Measurements from ENCODE around the gene ZNF598. TPM values are rescaled to one million over a fixed set of nuclear protein-coding genes. Genes with fewer than 3 reads are reported as not detected.
A peak's percentile ranks its signal among the peaks of the same experiment; 100 is the strongest.
"Not testable (repeated sequence)": the region's sequence is repeated elsewhere in the genome, so short reads cannot be mapped to it uniquely, and the experiment has no call there.

ZNF598 gene
- total RNA-seq, 1 donor from 2014 or later, result 5.7 TPM

DNA sequence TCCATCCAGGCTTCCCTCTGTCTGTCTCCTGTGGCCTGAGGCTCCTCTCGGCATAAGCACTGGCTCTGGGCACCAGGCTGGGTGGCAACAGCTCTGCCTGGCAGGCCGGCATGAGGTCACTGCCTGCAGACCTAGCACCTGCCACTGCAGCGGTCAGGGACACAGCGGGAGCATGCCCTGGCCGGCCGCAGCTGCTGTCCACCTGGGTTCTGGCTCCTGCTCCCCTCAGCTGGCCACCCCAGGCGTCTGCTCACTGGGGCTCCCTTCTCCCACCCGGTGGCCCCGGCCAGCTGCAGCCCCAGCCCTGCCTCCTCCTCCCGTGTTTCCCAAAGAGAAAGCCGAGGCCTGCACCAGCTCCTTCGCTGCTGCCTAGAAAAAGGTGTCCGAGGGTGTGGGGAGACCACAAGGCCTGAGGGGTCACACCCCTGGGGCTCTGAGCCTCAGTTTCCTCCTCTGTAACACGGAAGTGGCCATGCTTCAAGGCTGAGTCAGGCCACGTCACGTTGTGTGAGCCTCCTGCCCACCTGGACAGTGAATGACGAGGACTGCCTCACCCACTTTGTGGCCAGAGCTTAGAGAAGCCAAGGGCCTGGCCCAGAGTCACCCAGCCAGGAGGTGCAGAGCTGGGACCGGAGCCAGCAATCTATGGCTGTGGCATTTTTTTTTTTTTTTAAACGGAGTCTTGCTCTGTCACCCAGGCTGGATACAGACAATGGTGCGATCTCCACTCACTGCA, 31.3 kb upstream of the ZNF598 start:
- DNase-seq (ENCODE audit: low spot score in 2 of 2) (no peak), FAIRE-seq (no peak)

DNA sequence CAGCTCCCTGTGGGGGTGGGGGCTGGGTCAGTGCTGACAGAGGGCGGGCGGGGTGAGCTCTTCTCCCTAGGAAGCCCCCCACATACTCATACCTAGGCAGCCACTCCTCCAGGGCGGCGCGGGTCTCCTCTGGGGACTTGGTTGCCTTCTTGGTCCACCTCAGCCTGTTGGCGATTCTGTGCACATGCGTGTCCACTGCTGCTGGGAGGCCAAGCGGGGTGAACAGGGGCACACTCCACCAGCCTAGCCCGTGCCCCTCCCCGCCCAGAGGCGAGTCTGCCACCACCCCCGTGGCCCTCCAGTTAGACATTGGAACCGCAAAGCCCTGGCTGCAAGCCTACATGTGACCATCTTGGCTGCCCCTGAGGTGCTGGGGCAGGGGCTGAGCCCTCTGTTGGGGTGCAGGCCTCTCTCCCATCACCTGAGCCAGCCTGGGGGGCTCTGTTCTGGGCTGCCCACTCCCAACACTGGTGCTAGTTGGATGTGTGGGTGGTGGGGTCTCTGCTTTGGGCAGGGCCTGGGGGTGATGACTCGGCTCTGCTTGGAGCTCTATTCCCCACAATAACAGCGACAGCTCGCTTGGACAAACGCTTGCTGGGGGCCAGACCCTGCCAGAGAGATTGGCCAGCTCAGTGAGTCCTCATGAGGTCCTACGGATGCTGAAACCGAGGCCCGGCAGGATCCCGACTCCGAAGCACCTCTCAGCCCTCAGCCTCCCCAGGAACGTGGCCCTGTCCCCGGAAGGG, 30.6 kb upstream of the ZNF598 start:
- FAIRE-seq (no peak), DNase-seq (ENCODE audit: low spot score in 2 of 2) (no peak)

DNA sequence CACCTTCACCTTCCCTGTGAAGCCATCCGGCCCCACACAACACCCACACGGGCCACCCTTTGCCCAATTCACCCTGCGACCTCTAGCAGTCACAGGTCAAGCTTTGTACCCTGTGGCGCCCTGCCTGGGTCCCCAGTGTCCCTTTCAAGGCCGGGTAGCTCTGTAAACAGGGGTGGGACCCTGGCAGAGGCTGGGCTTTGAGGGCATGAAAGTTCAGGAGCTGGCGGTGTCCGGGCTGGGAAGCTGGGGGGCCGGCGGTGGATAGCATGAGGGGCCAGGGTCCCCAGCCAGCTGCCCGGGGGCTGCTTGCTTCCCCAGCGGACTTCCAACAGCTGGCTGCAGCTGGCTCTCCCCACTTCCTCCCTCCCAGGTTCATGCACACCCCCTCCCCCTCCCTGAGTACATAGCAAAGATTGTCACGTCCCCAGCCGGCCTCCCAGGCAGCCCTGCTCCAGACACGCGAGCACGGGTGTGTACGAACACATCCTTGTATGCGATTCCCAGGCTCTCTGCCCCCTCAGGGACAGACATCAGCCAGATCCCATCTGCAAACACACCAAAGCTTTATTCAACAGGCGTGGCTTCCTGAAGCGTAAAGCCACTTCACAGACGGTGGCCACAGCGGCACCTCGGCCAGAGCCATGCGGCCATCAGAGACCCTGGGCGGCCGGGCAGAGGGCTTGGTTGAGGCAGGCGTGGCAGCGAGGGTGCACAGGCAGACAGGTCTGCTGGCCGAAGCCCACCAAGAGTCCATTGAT, 29.8 kb upstream of the ZNF598 start:
- FAIRE-seq, result no peak
- DNase-seq (ENCODE audit: low spot score in 2 of 2), result no peak

DNA sequence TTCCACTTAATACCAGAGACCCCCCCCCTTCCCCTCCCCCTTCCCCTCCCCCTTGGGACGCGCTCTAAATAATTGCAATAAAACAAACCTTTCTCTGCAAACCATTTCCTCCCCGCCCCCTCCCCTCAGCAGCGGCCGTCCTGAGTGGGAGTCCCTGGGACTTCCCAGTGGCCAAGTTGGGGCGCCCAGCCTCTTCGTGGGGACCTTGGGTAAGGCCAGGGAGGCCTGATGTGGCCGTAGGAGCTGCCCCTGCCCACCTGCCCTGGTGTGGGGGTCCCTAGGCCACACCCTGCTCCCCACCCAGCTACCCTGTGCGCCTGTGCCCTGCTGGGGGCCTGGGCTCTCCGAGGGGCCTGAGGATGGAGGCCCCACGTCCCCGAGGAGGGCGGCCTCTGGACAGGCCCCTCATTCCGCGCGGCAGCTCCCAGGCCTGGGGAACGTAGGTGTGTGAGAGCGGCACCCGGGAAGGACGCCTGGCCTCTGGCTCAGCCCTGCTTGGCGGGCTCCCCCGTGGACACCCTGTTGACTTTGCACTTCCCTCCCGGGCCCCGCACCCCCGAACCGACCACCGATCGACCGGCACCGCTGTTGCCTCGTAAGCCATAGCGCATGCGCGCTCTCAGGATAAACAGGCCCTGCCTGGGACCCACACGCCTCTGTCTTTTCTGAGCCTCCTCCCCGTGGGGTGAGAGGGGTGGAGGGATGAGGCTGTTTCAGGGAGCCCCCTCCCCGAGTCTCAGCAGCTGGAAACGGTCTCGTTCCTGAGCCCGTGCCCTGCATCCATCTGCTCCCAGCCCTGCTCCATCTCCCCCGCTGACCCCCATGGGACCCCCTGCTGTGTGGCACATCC, 29.0 kb upstream of the ZNF598 start:
- FAIRE-seq (no peak), DNase-seq (ENCODE audit: low spot score in 2 of 2) (no peak)

DNA sequence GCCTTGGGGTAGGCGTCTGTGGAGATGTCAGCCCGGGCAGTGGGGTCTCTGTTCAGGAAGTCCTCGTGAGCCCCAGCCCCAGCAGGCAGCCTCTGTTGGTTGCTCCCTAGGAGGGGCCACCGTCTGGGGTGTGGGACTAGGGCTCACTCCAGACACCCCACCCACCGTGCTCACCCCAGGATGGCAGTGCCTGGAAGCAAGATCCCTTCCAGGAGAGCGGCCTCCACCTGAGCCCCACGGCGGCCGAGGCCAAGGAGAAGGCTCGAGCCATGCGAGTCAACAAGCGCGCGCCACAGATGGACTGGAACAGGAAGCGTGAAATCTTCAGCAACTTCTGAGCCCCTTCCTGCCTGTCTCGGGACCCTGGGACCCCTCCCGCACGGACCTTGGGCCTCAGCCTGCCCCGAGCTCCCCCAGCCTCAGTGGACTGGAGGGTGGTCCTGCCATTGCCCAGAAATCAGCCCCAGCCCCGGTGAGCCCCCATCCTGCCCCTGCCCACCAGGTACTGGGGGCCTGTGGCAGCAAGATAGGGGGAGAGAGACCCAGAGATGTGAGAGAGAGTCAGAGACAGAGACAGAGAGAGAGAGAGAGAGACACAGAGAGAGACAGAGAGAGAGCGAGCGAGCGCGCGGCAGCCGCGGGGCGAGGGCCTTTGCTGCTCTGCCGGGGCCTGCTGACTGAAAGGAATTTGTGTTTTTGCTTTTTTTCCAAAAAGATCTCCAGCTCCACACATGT, 28.2 kb upstream of the ZNF598 start:
- FAIRE-seq (no peak), DNase-seq (ENCODE audit: low spot score in 2 of 2) (no peak)

DNA sequence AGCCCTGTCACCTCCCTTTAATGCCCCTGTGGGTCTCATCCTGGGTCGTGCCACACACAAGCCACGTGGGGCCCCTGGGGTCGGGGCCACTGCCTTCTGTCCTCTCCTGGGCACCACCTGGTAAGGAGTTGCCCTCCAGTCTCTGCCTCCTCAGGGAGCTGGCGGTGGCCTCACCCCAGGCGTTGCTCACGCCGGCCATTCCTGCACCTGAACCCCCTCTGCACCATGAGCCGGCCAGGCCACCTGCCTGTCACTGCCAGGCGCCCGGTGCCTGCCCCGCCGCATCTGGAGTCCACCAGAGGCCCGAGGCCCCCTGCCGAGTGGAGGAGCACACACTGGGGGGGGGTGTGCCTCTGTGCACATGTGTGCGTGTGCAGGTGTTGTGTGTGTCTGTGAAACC, 27.5 kb upstream of the ZNF598 start:
- FAIRE-seq (no peak), DNase-seq (ENCODE audit: low spot score in 2 of 2) (no peak)

DNA sequence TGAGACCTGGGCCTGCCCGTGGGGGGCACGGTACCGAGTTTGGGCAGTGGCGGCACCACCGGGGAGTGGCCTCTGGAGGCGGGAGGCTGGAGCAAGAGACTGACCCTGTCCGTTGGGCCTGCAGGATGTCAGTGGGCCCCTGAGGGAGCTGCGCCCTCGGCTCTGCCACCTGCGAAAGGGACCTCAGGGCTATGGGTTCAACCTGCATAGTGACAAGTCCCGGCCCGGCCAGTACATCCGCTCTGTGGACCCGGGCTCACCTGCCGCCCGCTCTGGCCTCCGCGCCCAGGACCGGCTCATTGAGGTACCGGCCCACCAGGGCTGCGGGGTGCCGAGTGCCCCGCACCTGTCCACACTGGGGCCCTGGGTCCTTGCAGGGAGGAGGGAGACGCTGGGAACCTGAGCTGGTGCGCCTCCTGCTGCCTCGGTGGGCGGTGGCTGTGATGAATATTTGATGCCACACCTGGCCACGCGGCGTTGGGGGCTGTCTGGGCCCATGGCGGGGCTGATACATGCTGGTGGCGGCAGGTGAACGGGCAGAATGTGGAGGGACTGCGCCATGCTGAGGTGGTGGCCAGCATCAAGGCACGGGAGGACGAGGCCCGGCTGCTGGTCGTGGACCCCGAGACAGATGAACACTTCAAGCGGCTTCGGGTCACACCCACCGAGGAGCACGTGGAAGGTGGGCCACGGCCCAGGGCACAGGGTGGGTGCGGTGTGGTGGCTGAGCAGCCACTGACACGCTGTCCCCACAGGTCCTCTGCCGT, 26.8 kb upstream of the ZNF598 start:
- FAIRE-seq (no peak), DNase-seq (ENCODE audit: low spot score in 2 of 2) (no peak)

DNA sequence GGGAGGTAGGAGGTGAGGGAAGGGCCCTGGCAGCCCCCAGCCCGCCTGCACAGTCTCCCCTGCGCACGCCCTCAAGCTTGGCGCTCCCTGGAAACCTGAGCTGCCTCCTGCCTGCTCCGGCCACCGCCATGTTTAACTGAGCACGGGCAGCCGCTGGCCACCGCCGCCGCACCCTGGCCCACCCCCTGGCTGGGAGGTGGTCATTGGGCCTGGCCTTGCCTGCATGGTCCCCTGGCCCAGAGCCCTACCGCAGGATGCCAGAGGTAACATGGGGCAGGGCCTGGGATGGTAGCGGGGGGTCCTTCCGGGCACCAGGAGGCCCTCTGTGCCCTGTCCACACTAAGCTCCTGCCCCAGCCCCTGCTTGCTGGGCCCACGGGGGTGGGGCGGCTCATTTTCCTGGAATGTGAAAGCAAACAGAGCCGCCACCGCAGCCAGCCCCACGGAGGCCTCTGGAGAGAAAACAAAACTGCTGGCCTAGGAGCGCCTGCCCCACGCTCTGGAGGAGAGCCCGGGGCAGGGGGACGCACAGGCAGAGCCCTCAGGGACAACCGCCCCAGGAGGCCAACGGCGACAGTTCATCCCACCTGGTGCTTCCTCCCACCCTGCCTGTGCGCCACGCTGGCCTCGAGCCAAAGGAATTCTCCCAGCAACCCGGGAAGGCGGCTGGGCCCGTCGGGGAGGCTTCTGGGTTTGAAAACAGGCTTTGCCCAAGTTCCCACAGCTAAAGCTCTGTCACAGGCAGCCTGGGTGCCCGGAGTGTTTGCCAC, 26.0 kb upstream of the ZNF598 start:
- FAIRE-seq, result no peak
- no peak for DNase-seq (ENCODE audit: low spot score in 2 of 2)

DNA sequence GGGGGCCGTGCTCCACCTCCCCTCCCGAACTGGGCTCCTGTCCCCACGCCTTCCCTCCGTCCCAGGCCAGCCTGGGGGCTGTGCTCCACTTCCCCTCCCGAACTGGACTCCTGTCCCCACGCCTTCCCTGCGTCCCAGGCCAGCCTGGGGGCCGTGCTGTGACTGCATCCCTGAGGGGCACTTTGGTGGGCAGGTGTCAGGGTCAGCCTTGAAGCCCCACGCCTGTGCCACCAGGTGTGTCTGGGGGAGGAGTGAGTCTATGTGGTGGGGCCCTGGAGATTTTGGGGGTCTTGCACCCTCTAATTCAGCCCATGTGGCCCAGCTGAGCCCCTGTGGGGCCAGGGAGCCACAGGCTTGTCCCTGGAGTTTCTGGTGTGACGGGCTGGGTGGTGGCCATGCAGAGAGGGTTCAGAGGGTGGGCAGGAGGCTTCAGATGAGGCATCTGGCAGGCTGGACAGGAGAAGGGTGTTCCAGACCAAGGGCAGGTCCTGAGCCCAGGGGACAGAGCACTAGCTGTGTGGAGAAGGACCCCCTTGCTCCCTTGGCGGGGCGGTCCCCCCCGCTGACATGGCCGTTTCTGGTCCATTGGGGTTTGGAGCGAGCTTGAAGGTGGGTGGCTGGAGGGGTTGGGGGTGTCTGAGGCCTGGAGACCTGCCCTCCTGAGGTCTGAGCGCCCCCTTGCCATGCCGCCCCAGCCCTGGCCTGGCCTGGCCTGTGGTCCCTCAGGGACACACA, 25.2 kb upstream of the ZNF598 start:
- FAIRE-seq, result no peak
- DNase-seq (ENCODE audit: low spot score in 2 of 2), result no peak

DNA sequence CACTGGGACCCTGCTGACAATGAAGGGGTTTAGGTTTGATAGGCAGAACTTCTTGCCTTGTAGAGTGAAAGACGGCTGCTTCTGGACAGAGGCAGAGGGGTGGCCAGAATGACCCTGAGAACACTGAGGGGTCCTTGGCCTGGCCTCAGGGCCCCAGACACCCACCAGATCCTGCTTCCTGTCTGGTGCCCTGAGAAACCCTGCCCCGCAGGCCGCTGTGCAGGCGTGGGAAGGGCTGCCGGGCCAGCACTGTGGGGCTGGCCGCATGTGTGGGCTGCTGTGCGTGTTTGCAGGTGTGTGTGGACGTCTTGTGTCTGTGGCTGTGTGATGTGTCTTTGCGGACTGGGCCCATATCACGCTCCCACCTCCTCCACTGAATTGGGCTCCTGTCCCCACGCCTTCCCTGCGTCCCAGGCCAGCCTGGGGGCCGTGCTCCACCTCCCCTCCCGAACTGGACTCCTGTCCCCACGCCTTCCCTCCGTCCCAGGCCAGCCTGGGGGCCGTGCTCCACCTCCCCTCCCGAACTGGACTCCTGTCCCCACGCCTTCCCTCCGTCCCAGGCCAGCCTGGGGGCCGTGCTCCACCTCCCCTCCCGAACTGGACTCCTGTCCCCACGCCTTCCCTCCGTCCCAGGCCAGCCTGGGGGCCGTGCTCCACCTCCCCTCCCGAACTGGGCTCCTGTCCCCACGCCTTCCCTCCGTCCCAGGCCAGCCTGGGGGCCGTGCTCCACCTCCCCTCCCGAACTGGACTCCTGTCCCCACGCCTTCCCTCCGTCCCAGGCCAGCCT, 24.5 kb upstream of the ZNF598 start:
- DNase-seq (ENCODE audit: low spot score in 2 of 2); FAIRE-seq: not testable (repeated sequence)

DNA sequence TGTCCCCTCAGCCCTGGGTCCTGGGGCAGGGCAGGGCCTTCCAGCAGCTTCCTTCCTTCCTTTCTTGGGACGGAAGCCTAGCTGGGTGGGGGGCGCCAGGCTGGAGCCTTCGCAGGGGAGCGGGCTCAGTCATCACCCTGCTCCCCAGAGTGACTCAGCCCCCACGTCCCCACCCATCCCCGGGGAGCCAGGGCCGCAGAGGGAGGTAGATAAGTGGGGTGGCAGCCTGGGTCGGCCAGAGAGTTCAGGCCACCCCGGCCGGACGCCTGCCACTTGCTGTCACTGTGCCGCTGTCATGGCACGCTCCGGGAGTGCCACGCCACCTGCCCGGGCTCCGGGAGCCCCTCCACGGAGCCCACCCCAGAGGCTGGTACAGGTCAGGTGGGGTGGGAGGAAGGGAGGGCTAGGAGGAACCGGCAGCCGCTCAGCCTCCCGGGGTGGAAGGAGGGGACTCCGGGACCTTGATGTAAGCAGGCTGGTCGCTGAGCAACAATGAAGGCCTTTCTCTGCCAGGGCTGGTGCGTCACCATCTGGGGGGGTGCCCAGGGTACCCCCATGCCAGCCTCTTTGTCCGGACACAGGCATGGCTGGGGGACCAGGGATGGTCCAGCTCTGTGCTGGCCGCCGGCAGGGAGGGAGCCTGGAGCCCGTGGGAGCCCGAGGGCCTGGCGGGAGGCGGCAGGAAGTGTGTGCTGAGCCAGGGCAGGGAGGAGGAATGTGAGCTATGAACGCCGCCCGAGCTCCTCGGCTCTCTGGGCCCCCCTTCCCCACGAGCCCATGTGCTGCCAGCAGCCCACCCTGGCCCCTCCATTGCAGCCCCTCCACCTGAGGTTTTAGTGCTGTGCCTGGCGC, 23.7 kb upstream of the ZNF598 start:
- DNase-seq (ENCODE audit: low spot score in 2 of 2) (peak; percentile 84 to 86), FAIRE-seq (no peak)

DNA sequence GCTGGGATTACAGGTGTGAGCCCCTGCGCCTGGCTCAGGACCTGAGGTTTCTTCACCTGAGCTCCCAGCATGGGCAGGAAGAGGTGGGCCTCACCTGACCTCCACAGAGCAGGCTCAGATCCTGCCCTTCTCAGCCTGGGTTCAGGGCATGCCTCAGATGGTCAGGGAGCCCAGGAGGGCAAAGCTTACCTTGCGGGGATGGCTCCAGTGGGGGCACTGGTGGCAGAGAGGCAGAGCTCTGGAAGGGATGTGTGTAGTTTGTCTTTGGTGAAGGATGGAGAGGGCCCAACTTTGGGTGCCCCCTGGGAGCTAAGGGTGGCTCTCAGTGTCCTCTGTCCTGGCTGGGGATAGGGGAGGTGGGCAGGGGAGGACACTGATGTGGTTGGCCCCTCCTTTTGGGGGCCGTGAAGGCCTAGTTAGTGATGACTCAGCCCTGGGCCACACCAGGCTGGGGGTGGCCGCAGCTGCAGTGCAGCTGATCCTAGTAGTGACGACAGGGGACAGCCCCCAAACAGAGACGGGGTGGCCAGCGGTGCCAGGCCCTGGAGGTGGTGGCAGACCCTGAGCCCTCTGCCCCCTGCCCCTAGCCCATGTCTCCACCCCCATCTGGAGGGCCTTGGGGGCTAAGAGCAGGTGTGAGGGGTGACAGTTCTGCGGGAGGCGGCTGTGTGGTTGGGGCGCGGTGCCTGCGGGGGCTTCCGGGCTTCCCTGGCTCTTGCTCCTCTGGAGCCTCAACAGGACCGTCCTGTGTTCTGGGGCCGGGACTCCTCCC, 22.9 kb upstream of the ZNF598 start:
- DNase-seq (ENCODE audit: low spot score in 2 of 2) (peak in 1 of 2 donors; percentile 71), FAIRE-seq (no peak)

DNA sequence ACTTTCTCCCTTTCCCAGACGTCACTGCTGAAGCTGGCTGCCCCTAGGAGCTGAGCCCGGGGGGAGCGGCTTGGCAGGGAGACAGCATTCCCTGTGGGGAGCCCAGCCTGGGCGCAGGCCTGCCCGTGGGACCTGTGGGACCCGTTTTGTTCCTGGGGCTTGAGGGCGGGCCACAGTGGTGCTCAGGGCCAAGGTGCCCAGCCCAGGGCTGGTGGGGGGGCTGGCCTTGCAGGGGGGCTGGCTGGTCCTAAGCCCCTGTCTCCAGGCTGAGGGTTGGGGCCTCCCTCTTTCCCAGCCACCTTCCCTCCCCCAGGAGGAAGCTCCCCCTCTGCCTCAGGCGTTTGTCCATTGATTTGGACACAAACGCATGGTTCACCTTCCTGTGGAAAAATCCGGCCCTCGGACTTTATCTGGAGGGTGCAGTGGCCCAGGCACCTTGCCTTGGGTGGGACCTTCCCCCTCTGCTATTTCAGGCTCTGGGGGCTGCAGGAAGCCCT, 21.5 kb upstream of the ZNF598 start:
- no peak for DNase-seq (ENCODE audit: low spot score in 2 of 2)
- no peak for FAIRE-seq

DNA sequence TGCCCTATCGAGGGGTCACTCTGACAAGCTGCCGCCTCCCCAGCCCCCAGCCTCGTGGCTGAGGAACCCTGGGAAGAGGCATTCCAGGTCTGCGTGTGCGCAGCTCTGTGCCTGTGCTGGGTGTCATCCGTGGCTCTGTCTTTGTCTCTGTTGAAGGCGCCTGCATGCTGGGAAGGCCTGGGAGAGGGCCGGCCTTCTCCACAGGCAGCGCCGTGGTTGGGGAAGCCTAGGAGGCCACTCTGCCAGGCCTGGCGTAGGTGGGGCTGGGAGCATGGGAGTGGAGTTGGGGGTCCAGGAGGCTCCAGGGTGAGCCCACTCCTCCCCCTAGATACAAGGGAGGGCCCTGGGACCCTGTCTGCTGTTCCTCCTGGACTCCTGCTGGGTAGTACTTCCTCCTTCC, 20.4 kb upstream of the ZNF598 start:
- DNase-seq (ENCODE audit: low spot score in 2 of 2), result no peak
- FAIRE-seq, result no peak

DNA sequence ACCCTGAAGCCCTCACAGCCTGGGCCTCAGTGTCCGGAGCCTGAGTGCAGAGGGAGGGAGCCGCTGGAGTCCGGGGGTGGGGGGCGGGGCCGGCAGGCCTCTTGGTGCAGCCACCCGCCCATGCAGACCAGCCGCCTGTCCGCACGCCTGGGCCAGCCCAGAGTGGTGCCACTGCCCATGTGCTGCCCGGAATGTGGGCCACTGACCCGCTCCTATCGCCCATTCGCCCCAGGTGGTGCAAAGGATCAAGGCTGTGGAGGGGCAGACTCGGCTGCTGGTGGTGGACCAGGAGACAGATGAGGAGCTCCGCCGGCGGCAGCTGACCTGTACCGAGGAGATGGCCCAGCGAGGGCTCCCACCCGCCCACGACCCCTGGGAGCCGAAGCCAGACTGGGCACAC, 19.7 kb upstream of the ZNF598 start:
- no peak for DNase-seq (ENCODE audit: low spot score in 2 of 2)

More for the DNA sequence above, 19.7 kb upstream of the ZNF598 start:
- no peak for FAIRE-seq
